ENCODE measurements around the gene SLC25A38. TPM values are rescaled to one million over a fixed set of nuclear protein-coding genes. Genes with fewer than 3 reads are reported as not detected.

The SLC25A38 gene
- total and polyA plus RNA-seq, 10 of the 15 experiments (the other 5 are each of a cell fraction or from before 2014, with no cell fraction given), result 15.2 to 55.2 (median 39.2) TPM

DNA sequence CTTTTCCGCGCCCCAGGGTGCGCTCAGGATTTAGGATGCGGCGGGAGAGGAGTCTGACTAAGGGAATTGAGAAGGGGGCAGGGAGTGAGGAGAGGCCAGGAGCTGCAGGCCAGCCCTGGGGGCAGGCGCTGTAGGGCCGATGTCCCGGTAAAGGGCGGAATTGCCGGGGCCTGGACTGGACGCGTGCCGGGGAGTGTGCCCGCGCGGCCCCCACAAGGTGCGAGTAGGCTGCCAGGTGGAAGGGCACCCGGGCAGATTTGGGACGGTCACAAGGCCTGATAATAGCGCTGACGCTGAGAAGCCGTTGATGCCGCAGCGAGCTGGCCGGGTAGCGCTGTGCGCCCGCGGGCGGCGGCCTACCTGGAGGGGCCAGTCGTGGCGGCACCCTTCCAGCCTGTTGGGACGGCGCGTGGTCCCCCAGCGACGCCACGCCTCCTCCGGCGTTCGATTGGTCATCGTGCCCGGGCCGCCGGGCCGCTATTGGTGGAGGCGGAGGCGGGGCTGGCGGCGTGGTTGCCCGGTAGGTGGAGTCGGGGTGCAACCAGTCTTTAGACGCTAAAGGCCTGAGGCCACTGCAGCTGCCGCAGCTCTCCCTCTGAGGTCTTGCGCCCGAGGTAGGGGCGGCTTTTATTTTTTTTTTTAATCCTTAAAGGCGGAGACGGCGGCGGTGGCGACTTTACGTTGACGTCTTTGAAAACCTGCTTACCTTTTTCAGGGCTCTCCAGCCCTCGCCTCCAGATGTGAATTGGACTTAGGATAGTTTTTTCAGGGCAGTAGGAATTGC, 903 bp downstream of the SLC25A38 start:
- in situ Hi-C loops (cut with MboI), result loop anchor here (5.0 kb wide), 2 partner anchors 87 to 197 kb away; no protein-coding TSS in a partner anchor
- ChIA-PET RAD21 (ENCODE audit: unreplicated experiment) (interaction anchor here (1.0 to 4.2 kb wide), 3 partner anchors 23 to 384 kb away, joined by 3 to 24 read pairs (median 7); partner anchors contain the start of gene RPSA), POLR2A (interaction anchor here (0.6 to 1.8 kb wide), 5 partner anchors 22 to 107 kb away, joined by 3 to 10 read pairs (median 3); no protein-coding TSS in a partner anchor), SMC1A (ENCODE audit: uncharacterized antibody, unreplicated experiment) (interaction anchor here (1.2 to 1.6 kb wide), 5 partner anchors 23 to 96 kb away, joined by 3 to 5 read pairs (median 5); no protein-coding TSS in a partner anchor), CTCF (interaction anchor here (0.6 to 1.7 kb wide), 7 partner anchors 23 to 287 kb away, joined by 3 to 6 read pairs (median 4); no protein-coding TSS in a partner anchor)
- Histone ChIP-seq H3K36me3 (ENCODE audit: control insufficient read depth in 2 of 2, insufficient read depth in 2 of 2, low read length in 1 of 2) (no peaks in the 10 kb centered on the region), H3K79me2 (ENCODE audit: control insufficient read depth, insufficient read depth, low read length) (peaks cover 56% of the 10 kb centered on the region), H2AFZ (ENCODE audit: control insufficient read depth, low read depth, low read length) (peak overlapping the region; percentile 85), H3K4me3 (peak overlapping the region; percentile 89), H3K9me3 (replicated peaks; ENCODE audit: control insufficient read depth, insufficient read depth, low read length) (no peaks in the 10 kb centered on the region), H4K20me1 (ENCODE audit: control insufficient read depth, insufficient read depth) (no peaks in the 10 kb centered on the region), H3K9ac (ENCODE audit: control insufficient read depth, insufficient read depth, low read length) (peak overlapping the region; percentile 83), H3K27ac (ENCODE audit: control insufficient read depth, insufficient read depth) (peak overlapping the region; percentile 84), H3K27me3 (replicated peaks in 1 of 2; ENCODE audit: control insufficient read depth in 2 of 2, insufficient read depth in 2 of 2, low read length in 1 of 2) (no peaks in the 10 kb centered on the region), H3K4me1 (ENCODE audit: control insufficient read depth, insufficient read depth, low read length) (peaks cover 10% of the 10 kb centered on the region), H3K4me2 (ENCODE audit: control insufficient read depth, insufficient read depth) (peak overlapping the region; percentile 72)
- BruUV-seq (replicated peaks), result no TSS peak
- intact Hi-C loops (cut with micrococcal nuclease; ENCODE audit: unreplicated experiment), result loop anchor here (1.0 kb wide), 1 partner anchor 22 kb away; the partner anchor contains the start of gene RPSA
- DNase-seq (ENCODE audit: low read depth, low spot score), result peak; percentile 70
- peak; percentile 89 for ATAC-seq
- FAIRE-seq, result peak; percentile 57
- WGBS (ENCODE audit: insufficient coverage, insufficient replicate concordance, low lambda C conversion rate, missing lambda C conversion rate), result under 1% methylated on average over 60 of the region's 66 CpGs
- TF ChIP-seq, protein P1, sequence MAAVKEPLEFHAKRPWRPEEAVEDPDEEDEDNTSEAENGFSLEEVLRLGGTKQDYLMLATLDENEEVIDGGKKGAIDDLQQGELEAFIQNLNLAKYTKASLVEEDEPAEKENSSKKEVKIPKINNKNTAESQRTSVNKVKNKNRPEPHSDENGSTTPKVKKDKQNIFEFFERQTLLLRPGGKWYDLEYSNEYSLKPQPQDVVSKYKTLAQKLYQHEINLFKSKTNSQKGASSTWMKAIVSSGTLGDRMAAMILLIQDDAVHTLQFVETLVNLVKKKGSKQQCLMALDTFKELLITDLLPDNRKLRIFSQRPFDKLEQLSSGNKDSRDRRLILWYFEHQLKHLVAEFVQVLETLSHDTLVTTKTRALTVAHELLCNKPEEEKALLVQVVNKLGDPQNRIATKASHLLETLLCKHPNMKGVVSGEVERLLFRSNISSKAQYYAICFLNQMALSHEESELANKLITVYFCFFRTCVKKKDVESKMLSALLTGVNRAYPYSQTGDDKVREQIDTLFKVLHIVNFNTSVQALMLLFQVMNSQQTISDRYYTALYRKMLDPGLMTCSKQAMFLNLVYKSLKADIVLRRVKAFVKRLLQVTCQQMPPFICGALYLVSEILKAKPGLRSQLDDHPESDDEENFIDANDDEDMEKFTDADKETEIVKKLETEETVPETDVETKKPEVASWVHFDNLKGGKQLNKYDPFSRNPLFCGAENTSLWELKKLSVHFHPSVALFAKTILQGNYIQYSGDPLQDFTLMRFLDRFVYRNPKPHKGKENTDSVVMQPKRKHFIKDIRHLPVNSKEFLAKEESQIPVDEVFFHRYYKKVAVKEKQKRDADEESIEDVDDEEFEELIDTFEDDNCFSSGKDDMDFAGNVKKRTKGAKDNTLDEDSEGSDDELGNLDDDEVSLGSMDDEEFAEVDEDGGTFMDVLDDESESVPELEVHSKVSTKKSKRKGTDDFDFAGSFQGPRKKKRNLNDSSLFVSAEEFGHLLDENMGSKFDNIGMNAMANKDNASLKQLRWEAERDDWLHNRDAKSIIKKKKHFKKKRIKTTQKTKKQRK (IDR thresholded peaks at IDR 0.05; ENCODE audit: low read depth, low read length), result no peak
- TF ChIP-seq TAF1 (IDR thresholded peaks at IDR 0.05; ENCODE audit: borderline replicate concordance, low read depth, low read length) (peak; percentile 90), POU2F2 (IDR thresholded peaks at IDR 0.05; ENCODE audit: borderline replicate concordance, low read depth, low read length) (peak; percentile 72; the same call in 1 of the 3 replicates), MXI1 (IDR thresholded peaks at IDR 0.05; ENCODE audit: low read depth, low read length) (peak; percentile 94), HCFC1 (IDR thresholded peaks at IDR 0.05; ENCODE audit: low read length) (0 out of 2 replicates have a peak, but pooled peaks have one; percentile 14), GATAD2B (conservative IDR thresholded peaks at IDR 0.05; ENCODE audit: low read depth) (peak; percentile 61), TCF12 (IDR thresholded peaks at IDR 0.05; ENCODE audit: low read depth, low read length) (peak; percentile 65; the same call in 1 of the 2 replicates), SIN3A (IDR thresholded peaks at IDR 0.05; ENCODE audit: low read depth, low read length) (peak; percentile 89; the same call in 1 of the 2 replicates), SMC3 (IDR thresholded peaks at IDR 0.05; ENCODE audit: borderline replicate concordance, low read length) (no peak), ZNF384 (IDR thresholded peaks at IDR 0.05; ENCODE audit: borderline replicate concordance, low read depth, low read length) (peak; percentile 64), KAT2A (conservative IDR thresholded peaks at IDR 0.05; ENCODE audit: control insufficient read depth, low read depth, low read length) (no peak), SRF (IDR thresholded peaks at IDR 0.05; ENCODE audit: low read depth in 2 of 2, low read length in 2 of 2) (no peak)
- TF ChIP-seq, protein P2, sequence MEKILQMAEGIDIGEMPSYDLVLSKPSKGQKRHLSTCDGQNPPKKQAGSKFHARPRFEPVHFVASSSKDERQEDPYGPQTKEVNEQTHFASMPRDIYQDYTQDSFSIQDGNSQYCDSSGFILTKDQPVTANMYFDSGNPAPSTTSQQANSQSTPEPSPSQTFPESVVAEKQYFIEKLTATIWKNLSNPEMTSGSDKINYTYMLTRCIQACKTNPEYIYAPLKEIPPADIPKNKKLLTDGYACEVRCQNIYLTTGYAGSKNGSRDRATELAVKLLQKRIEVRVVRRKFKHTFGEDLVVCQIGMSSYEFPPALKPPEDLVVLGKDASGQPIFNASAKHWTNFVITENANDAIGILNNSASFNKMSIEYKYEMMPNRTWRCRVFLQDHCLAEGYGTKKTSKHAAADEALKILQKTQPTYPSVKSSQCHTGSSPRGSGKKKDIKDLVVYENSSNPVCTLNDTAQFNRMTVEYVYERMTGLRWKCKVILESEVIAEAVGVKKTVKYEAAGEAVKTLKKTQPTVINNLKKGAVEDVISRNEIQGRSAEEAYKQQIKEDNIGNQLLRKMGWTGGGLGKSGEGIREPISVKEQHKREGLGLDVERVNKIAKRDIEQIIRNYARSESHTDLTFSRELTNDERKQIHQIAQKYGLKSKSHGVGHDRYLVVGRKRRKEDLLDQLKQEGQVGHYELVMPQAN (conservative IDR thresholded peaks at IDR 0.05), result peak; percentile 52; the same call in 1 of the 2 replicates
- TF ChIP-seq, protein P3, sequence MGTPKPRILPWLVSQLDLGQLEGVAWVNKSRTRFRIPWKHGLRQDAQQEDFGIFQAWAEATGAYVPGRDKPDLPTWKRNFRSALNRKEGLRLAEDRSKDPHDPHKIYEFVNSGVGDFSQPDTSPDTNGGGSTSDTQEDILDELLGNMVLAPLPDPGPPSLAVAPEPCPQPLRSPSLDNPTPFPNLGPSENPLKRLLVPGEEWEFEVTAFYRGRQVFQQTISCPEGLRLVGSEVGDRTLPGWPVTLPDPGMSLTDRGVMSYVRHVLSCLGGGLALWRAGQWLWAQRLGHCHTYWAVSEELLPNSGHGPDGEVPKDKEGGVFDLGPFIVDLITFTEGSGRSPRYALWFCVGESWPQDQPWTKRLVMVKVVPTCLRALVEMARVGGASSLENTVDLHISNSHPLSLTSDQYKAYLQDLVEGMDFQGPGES (IDR thresholded peaks at IDR 0.05), result peak; percentile 72; the same call in 1 of the 2 replicates
- TF ChIP-seq, protein P4, sequence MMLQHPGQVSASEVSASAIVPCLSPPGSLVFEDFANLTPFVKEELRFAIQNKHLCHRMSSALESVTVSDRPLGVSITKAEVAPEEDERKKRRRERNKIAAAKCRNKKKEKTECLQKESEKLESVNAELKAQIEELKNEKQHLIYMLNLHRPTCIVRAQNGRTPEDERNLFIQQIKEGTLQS (IDR thresholded peaks at IDR 0.05; ENCODE audit: borderline replicate concordance, extremely low read depth, low read depth, low read length), result no peak
